Pericardium fibroblast (primary cell): ENCODE data around the gene TAF11L7. TPM values are rescaled to one million over a fixed set of nuclear protein-coding genes. Genes with fewer than 3 reads are reported as not detected.

ENCODE experiments used
- total RNA-seq: library from RNA; depleted of rRNA; stranded (reverse); fragments of >200 nt; gene quantifications from 2 replicates; pipeline ENCODE4 v1.2.3, GENCODE V29; 2015

Gene TAF11L7
- not detected in 2 replicates for total RNA-seq

GRCh38 chr5:17585658-17586057 is at the start of gene TAF11L7:
Gene TAF11L7, minus strand, starts transcription at chr5:17585758.

DNA sequence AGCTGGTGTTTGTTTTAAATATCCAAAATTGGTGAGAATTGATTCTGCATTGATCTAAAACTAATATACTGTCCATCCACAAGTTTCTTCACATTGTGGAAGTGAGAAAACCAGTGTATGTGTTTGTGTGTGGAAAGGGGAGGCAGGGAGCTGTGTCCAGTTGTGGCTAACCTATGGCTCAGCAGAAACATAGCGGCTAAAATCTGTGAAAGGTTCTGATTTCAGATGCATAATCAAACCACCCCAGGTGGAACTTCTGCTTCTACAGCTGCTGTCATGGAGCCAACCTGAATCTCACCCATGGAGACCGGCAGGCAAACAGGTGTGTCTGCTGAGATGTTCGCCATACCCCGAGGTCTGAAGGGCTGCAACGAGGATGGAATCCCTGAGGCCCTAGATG is 48.6 kb upstream of the TAF11L7 start, which contains the start of gene TAF11L14:
TSS of gene TAF11L14 (plus strand) at position 301 of the 400 bp plus-strand sequence.

GRCh38 chr5:17631788-17632187 is 46.2 kb upstream of the TAF11L7 start, which contains the start of gene TAF11L13:
Gene TAF11L13, plus strand, starts transcription at chr5:17632088.

GRCh38 chr5:17610092-17610491 is 24.5 kb upstream of the TAF11L7 start, which contains the start of gene TAF11L12:
Gene TAF11L12, plus strand, starts transcription at chr5:17610392.

GRCh38 chr5:17603880-17604279 is 18.3 kb upstream of the TAF11L7 start, which contains the start of gene TAF11L11:
Gene TAF11L11, plus strand, starts transcription at chr5:17604183.

GRCh38 chr5:17597728-17598127 is 12.2 kb upstream of the TAF11L7 start, which contains the start of gene TAF11L10:
Gene TAF11L10, minus strand, starts transcription at chr5:17597828.

GRCh38 chr5:17594255-17594654 is 8.7 kb upstream of the TAF11L7 start, which contains the start of gene TAF11L9:
Gene TAF11L9, minus strand, starts transcription at chr5:17594394.

GRCh38 chr5:17590860-17591259 is 5.3 kb upstream of the TAF11L7 start, which contains the start of gene TAF11L8:
Gene TAF11L8, minus strand, starts transcription at chr5:17590960.

Other genes with a start within 250 kb of the TAF11L7 start
- not detected in 2 replicates for gene TAF11L2, start 87.5 kb downstream of the TAF11L7 start, total RNA-seq
- gene TAF11L3, start 67.4 kb downstream of the TAF11L7 start, total RNA-seq = not detected in 2 replicates
- not detected in 2 replicates for gene TAF11L4, start 64.0 kb downstream of the TAF11L7 start, total RNA-seq
- gene TAF11L5, start 60.5 kb downstream of the TAF11L7 start, total RNA-seq = not detected in 2 replicates
- gene TAF11L6, start 57.1 kb downstream of the TAF11L7 start, total RNA-seq = not detected in 2 replicates
- not detected in 2 replicates for gene TAF11L8, start 5.2 kb upstream of the TAF11L7 start, total RNA-seq
- not detected in 2 replicates for gene TAF11L9, start 8.6 kb upstream of the TAF11L7 start, total RNA-seq
- gene TAF11L10, start 12.1 kb upstream of the TAF11L7 start, total RNA-seq = not detected in 2 replicates
- gene TAF11L11, start 18.4 kb upstream of the TAF11L7 start, total RNA-seq = not detected in 2 replicates
- not detected in 2 replicates for gene TAF11L12, start 24.6 kb upstream of the TAF11L7 start, total RNA-seq
- not detected in 2 replicates for gene TAF11L13, start 46.3 kb upstream of the TAF11L7 start, total RNA-seq
- not detected in 2 replicates for gene TAF11L14, start 48.7 kb upstream of the TAF11L7 start, total RNA-seq